ENCODE measurements around the gene BLM.

The BLM gene

GRCh38 chr15:90765966-90766365 is 48.8 kb downstream of the BLM start:
- DNase-seq (ENCODE audit: low read depth): no peak
- TF ChIP-seq CTCF (IDR thresholded peaks at IDR 0.05; ENCODE audit: low read depth, low read length): no peak
- H3K4me3 ChIP-seq (ENCODE audit: low read depth, low read length): no peak overlapping the region

- no peak overlapping the region for H3K4me3 ChIP-seq (ENCODE audit: low read depth, low read length)
- TF ChIP-seq CTCF (IDR thresholded peaks at IDR 0.05; ENCODE audit: low read depth, low read length) (no peak), MYC (IDR thresholded peaks at IDR 0.05; ENCODE audit: low read depth, low read length) (no peak), MAX (IDR thresholded peaks at IDR 0.05; ENCODE audit: low read depth, low read length) (no peak), POLR2A (IDR thresholded peaks at IDR 0.05; ENCODE audit: extremely low read depth, insufficient read length) (no peak)
- DNase-seq (ENCODE audit: low read depth): no peak
Observed at GRCh38 chr15:90769375-90769774, 52.2 kb downstream of the BLM start.

GRCh38 chr15:90773485-90773884 is 56.3 kb downstream of the BLM start:
- DNase-seq (ENCODE audit: low read depth): no peak
- TF ChIP-seq MYC (IDR thresholded peaks at IDR 0.05; ENCODE audit: low read depth, low read length) (no peak), MAX (IDR thresholded peaks at IDR 0.05; ENCODE audit: low read depth, low read length) (no peak), CTCF (IDR thresholded peaks at IDR 0.05; ENCODE audit: low read depth, low read length) (no peak), POLR2A (IDR thresholded peaks at IDR 0.05; ENCODE audit: extremely low read depth, insufficient read length) (no peak)
- no peak overlapping the region for H3K4me3 ChIP-seq (ENCODE audit: low read depth, low read length)

- no peak for DNase-seq (ENCODE audit: low read depth)
- H3K4me3 ChIP-seq (ENCODE audit: low read depth, low read length): no peak overlapping the region
- no peak for TF ChIP-seq POLR2A (IDR thresholded peaks at IDR 0.05; ENCODE audit: extremely low read depth, insufficient read length)
- no peak for TF ChIP-seq MYC (IDR thresholded peaks at IDR 0.05; ENCODE audit: low read depth, low read length)
- no peak for TF ChIP-seq CTCF (IDR thresholded peaks at IDR 0.05; ENCODE audit: low read depth, low read length)
- TF ChIP-seq MAX (IDR thresholded peaks at IDR 0.05; ENCODE audit: low read depth, low read length): no peak
Observed at GRCh38 chr15:90774731-90775514, 57.8 kb downstream of the BLM start.

- no peak for TF ChIP-seq CTCF (IDR thresholded peaks at IDR 0.05; ENCODE audit: low read depth, low read length)
- TF ChIP-seq MYC (IDR thresholded peaks at IDR 0.05; ENCODE audit: low read depth, low read length): 0 out of 2 replicates have a peak, but pooled peaks have one; percentile 35
- TF ChIP-seq MAX (IDR thresholded peaks at IDR 0.05; ENCODE audit: low read depth, low read length): no peak
- peak; percentile 19 for TF ChIP-seq POLR2A (IDR thresholded peaks at IDR 0.05; ENCODE audit: extremely low read depth, insufficient read length)
- no peak overlapping the region for H3K4me3 ChIP-seq (ENCODE audit: low read depth, low read length)
- DNase-seq (ENCODE audit: low read depth): peak; percentile 78
Observed at GRCh38 chr15:90780916-90781315, 63.8 kb downstream of the BLM start.

All from NB4 (cell line).